ENCODE data around the gene GIPC2. TPM values are rescaled to one million over a fixed set of nuclear protein-coding genes. Genes with fewer than 3 reads are reported as not detected.
"Not testable (repeated sequence)": the region's sequence is repeated elsewhere in the genome, so short reads cannot be mapped to it uniquely, and the experiment has no call there.

The GIPC2 gene, protein sequence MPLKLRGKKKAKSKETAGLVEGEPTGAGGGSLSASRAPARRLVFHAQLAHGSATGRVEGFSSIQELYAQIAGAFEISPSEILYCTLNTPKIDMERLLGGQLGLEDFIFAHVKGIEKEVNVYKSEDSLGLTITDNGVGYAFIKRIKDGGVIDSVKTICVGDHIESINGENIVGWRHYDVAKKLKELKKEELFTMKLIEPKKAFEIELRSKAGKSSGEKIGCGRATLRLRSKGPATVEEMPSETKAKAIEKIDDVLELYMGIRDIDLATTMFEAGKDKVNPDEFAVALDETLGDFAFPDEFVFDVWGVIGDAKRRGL
- 4.4 TPM for total RNA-seq
- polyA plus RNA-seq, result 2.5 TPM

DNA sequence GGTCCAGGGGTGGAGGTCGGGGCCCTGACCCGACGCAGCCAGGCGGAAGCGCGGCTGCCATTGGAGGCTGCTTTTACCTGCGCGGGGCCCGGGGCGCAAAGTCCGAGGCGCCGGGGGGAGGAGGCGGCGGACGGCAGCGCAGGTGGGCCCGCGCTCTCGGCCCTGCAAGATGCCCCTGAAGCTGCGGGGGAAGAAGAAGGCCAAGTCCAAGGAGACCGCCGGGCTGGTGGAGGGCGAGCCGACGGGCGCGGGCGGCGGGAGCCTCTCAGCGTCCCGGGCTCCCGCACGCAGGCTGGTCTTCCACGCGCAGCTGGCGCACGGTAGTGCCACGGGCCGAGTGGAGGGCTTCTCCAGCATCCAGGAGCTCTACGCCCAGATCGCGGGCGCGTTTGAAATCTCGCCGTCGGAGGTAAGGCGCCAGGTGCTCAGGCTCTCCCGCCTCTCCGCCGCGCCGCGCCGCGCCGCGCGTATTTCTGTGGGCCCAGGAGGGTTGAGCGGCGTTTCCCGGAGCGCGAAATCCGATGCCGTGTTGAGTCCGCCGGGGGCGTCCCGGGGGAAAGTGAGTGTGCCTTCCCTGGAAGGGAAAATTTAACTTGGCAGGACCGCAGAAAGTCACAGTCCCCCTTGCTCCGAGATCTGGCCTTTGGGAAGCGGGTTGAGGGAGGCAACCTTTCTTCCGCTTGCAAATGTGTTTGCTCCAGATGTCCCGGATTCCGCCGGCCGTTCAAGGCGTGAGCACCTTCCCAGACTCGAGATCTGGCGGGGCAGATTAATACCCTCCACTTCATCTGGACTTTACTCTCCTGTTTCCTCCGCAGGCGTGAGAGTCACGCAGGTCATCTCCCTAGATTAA lies at the start of gene GIPC2:
TSS of gene GIPC2 (plus strand) at position 41 of the 853 bp plus-strand sequence. CDS start at position 170, 129 bp downstream.
- no peaks in the 10 kb centered on the region for H3K36me3 ChIP-seq (ENCODE audit: insufficient read depth)
- DNase-seq (ENCODE audit: extremely low spot score), result no peak
- 3% methylated on average over 85 of the region's 85 CpGs for WGBS
- H3K27ac ChIP-seq (ENCODE audit: low read depth), result no peak within 1 kb of the TSS
- H3K4me1 ChIP-seq (ENCODE audit: insufficient read depth), result no peaks in the 10 kb centered on the region
- H3K4me3 ChIP-seq (ENCODE audit: low read depth, low read length), result peak within 1 kb of the TSS; percentile 56

DNA sequence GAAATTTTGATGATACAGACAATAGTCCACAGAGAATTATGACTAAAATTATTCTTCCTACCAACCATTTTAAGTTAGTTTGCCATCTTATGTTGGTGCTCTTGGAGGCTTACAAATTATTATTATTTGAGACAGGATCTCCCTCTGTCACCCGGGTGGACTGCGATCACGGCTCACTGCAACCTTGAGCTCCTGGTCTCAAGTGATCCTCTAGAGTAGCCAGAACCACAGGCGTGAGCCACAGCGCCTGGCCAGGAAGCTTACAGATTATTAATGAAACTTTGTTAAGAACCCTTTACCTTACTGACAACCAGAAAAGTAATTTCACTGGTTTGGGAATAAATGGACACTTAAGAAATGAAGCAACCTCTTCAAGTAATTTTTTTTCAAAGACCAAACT lies 49.0 kb upstream of the GIPC2 start:
- Histone ChIP-seq H3K27ac (ENCODE audit: low read depth) (no peak overlapping the region), H3K4me1 (ENCODE audit: insufficient read depth) (no peaks in the 10 kb centered on the region), H3K36me3 (ENCODE audit: insufficient read depth) (no peaks in the 10 kb centered on the region), H3K4me3 (ENCODE audit: low read depth, low read length) (no peak overlapping the region)
- DNase-seq (ENCODE audit: extremely low spot score), result no peak
- WGBS, result 98% methylated on average over 5 of the region's 5 CpGs

DNA sequence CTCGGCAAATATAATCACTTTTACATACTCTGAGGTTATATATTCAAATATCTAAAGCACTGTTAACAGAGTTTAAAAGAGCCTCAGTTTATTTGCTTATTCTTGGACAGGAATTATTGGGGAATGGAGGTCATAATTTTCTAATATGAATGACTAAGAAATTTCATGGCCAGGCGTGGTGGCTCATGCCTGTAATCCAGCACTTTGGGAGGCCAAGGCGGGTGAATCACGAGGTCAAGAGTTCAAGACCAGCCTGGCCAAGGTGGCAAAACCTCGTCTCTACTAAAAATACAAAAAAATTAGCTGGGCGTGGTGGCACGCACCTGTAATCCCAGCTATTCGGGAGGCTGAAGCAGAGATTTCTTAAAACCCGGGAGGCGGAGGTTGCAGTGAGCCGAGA lies 45.2 kb upstream of the GIPC2 start:
- not testable (repeated sequence) for H3K27ac ChIP-seq (ENCODE audit: low read depth); H3K36me3 ChIP-seq (ENCODE audit: insufficient read depth)
- 90% methylated on average over 11 of the region's 11 CpGs for WGBS

DNA sequence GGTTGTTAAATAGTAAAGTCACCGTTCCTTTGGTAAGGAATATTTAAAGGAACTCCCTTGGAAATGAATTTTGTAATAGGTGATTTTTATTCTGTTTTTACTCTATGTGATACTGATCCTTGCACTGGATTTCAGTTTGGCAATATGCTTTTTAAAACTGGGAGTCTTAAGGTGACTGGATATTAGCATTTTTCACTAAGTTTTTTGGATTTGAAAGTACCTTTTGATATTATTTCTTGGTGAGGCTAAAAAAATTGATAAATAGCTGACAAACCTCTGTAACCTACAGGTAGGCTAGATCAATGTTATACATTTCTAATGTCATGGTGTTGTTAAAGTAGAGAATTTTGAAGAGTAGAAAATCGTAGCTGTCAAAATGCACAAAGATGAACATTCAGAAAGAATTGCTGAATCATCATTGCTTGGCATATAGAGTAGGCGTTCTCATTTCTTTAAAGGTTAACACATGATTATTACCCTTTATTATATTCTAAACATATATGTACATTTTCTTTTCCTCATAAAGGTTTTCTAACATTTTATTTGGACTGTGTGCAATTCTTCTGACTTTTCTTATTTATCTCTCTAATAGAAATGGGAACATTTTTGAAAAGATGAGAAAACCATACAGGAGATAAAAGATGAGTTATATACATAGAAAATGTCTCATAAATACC lies 42.6 kb upstream of the GIPC2 start:
- DNase-seq (ENCODE audit: extremely low spot score), result no peak
- Histone ChIP-seq H3K36me3 (ENCODE audit: insufficient read depth) (no peaks in the 10 kb centered on the region), H3K4me3 (ENCODE audit: low read depth, low read length) (no peak overlapping the region), H3K4me1 (ENCODE audit: insufficient read depth) (no peaks in the 10 kb centered on the region), H3K27ac (ENCODE audit: low read depth) (no peak overlapping the region)
- WGBS, result 58% methylated on average over 3 of the region's 3 CpGs

More for the DNA sequence above, 45.2 kb upstream of the GIPC2 start:
- DNase-seq (ENCODE audit: extremely low spot score); H3K4me3 ChIP-seq (ENCODE audit: low read depth, low read length); H3K4me1 ChIP-seq (ENCODE audit: insufficient read depth): not testable (repeated sequence)

DNA sequence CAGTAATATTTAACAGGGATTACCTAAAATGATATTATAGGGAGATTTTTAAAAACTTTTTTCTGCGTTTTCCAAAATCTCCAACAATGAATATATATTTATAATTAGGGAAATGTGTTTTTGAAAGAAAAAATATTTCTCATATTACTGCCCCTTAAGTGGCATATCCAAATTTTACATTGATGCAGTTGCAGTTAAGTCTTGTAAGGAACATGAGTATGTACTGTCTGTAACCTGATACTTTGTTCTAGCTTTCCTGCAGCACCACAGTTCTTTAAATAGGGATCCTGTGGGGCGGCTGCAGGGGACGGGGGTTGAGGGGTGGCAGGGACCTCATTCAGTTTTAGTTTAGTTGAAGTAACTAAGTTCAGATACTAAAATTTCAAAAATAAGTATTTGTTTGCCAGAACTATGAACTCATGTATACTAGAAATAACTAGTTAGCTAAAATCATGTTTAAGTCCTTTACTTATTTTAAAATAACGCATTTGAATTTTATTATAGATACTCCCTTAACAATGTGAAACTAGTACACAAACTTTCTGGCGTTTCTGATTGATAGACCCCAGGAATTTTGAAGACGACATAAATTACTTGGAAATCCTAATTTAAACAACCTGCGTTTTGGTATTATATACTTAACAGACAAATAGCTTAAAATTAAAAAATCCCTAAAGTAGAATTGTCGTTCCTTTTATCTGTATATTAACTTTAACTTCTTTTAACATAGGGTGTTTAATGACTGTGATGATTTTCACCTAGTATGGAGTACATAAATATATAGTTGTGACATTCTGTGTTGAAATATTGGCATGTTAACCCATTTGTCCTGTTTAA lies 41.7 kb upstream of the GIPC2 start:
- peak overlapping the region; percentile 59 for H3K4me3 ChIP-seq (ENCODE audit: low read depth, low read length)
- 5% methylated on average over 8 of the region's 8 CpGs for WGBS
- no peaks in the 10 kb centered on the region for H3K36me3 ChIP-seq (ENCODE audit: insufficient read depth)
- no peaks in the 10 kb centered on the region for H3K4me1 ChIP-seq (ENCODE audit: insufficient read depth)
- DNase-seq (ENCODE audit: extremely low spot score), result no peak
- H3K27ac ChIP-seq (ENCODE audit: low read depth), result peak overlapping the region; percentile 59

DNA sequence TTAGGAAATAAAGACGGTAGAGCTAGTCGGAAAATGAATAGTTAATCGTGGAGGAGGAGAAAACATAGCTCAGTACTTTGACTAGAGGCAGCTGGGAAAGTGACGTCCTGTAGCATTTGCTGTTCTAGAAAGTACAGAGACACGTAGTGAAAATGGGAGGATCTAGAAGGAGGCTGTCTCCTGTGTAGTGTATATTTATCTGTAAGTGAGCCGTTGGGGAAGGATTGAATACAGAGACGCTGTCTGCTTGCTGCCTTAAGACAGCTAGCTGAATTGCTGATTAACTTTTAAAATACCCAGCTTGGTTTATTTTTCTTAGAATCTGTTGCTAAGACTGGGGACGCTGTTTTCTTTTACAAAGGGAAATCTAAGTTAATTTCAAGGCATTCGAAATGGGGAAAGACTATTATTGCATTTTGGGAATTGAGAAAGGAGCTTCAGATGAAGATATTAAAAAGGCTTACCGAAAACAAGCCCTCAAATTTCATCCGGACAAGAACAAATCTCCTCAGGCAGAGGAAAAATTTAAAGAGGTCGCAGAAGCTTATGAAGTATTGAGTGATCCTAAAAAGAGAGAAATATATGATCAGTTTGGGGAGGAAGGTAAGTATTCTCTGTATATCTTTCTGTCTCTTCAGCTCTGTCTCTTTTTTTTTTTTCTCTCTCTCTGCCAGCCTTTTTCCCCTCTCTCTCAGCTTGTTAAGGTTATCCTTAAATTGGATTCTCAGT lies 40.9 kb upstream of the GIPC2 start, which contains the start of gene DNAJB4:
TSS of gene DNAJB4 (plus strand) at position 221 of the 729 bp plus-strand sequence. CDS start at position 393, 172 bp downstream.
- WGBS, result under 1% methylated on average over 12 of the region's 12 CpGs
- Histone ChIP-seq H3K4me3 (ENCODE audit: low read depth, low read length) (peak within 1 kb of the TSS; percentile 59), H3K36me3 (ENCODE audit: insufficient read depth) (no peaks in the 10 kb centered on the region), H3K27ac (ENCODE audit: low read depth) (peak within 1 kb of the TSS; percentile 59), H3K4me1 (ENCODE audit: insufficient read depth) (no peaks in the 10 kb centered on the region)
- DNase-seq (ENCODE audit: extremely low spot score), result peak; percentile 92

DNA sequence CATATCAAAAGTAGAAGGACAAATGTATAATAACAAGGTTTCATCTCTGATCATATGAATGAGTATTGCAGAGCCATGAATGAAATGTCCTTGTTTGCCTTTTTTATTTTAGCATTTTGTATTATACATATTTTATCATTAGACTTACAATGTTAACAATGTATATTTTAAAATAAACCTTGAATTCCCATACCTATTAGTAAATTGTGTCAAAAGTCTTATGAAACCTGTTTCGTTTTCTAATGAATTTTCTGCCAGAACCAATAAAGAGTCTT lies 40.4 kb upstream of the GIPC2 start:
- peak overlapping the region; percentile 59 for H3K4me3 ChIP-seq (ENCODE audit: low read depth, low read length)
- H3K4me1 ChIP-seq (ENCODE audit: insufficient read depth), result no peaks in the 10 kb centered on the region
- WGBS, result 2% methylated on average over 1 of the region's 1 CpG
- H3K36me3 ChIP-seq (ENCODE audit: insufficient read depth), result no peaks in the 10 kb centered on the region
- DNase-seq (ENCODE audit: extremely low spot score), result no peak
- peak overlapping the region; percentile 38 for H3K27ac ChIP-seq (ENCODE audit: low read depth)

DNA sequence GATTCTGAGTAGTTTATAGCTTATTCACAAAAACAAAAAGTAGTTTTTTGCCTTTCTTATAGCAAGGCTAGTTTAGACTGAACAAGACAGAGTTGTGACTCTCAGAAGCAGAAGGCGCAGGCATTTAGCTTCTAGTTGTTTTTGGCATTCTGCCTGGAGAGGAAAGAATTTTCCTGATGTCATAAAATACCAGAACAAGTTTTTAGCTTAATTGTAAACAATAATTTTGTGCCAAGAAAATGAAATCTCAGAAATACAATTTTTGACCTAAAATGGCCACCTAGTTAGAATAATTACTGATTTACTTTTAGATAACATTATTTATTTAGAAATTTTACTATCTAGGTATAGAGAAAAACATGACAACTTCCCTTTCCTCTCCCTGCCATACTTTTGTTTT lies 40.0 kb upstream of the GIPC2 start:
- Histone ChIP-seq H3K4me3 (ENCODE audit: low read depth, low read length) (peak overlapping the region; percentile 59), H3K36me3 (ENCODE audit: insufficient read depth) (no peaks in the 10 kb centered on the region), H3K4me1 (ENCODE audit: insufficient read depth) (no peaks in the 10 kb centered on the region), H3K27ac (ENCODE audit: low read depth) (no peak overlapping the region)
- WGBS, result 1% methylated on average over 1 of the region's 1 CpG
- DNase-seq (ENCODE audit: extremely low spot score), result peak; percentile 64

DNA sequence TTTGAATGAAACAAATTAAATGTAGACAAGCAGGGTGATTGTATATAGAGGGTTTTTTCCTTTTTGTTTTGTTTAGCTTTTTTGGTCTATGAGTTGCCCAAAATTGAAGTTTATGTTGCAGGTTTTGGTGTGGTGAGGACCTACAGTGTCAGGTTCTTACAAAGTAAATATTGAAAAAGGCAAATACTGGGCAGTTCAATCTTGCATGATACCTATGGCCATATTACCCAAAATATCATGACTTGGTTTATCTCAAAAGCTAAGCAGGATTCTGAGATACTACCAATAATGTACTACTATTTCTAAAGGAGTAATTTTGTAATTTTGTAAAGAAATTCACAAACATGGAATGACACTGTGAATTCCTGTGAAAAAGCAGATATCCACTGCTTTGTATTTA lies 39.2 kb upstream of the GIPC2 start:
- no peak overlapping the region for H3K4me3 ChIP-seq (ENCODE audit: low read depth, low read length)
- H3K4me1 ChIP-seq (ENCODE audit: insufficient read depth), result no peaks in the 10 kb centered on the region
- DNase-seq (ENCODE audit: extremely low spot score), result no peak
- H3K27ac ChIP-seq (ENCODE audit: low read depth), result no peak overlapping the region
- H3K36me3 ChIP-seq (ENCODE audit: insufficient read depth), result no peaks in the 10 kb centered on the region

DNA sequence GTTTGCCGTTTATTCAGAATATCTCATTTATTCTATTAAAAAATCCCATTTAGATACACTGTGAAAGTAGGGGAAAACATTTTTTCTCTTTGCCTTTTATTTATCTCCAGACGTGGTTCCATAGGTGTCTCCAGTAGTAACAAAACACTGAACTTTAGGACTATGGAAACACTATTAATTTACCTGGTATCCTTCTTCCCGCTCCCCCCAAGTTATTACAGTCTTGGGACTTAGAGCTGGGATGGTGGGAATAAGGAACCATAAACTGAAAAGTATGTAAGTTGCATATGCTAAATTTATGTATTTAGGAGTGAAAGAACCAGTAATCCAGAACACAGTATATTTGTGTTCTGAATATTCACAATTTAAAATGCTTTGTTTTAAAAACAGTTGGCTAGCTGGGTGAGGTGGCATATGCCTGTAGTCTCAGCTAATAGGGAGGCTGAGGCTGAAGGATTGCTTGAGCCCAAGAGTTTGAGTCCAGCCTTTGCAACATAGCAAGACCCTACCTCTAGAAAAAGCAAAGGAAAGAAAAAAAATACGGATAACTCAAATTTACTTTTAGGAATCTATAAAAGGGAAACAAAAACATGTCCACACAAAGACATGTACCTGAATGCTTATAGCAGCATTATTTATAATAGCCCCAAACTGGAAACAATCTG lies 38.0 kb upstream of the GIPC2 start:
- no peaks in the 10 kb centered on the region for H3K4me1 ChIP-seq (ENCODE audit: insufficient read depth)
- peak overlapping the region; percentile 18 for H3K4me3 ChIP-seq (ENCODE audit: low read depth, low read length)
- DNase-seq (ENCODE audit: extremely low spot score), result no peak
- H3K36me3 ChIP-seq (ENCODE audit: insufficient read depth), result no peaks in the 10 kb centered on the region
- no peak overlapping the region for H3K27ac ChIP-seq (ENCODE audit: low read depth)
- 78% methylated on average over 4 of the region's 4 CpGs for WGBS

DNA sequence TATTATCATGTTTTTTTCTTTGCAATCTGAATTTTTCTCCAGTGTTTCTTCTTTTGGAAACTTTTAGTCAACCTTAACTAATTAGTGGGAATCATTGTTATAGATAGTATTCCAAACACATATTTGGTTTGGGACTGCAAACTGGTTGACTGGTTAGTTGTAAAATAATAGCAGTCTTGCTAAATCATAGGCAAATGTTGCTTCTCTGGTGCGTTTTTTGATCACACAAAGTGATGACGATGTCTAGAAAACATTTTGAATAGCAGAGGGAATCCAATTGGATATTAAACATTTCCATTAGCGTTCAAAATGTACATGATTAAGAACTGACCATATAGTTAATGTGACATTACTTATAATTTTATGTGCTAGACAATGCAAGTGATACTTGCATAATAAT lies 36.5 kb upstream of the GIPC2 start:
- Histone ChIP-seq H3K4me3 (ENCODE audit: low read depth, low read length) (no peak overlapping the region), H3K27ac (ENCODE audit: low read depth) (no peak overlapping the region), H3K36me3 (ENCODE audit: insufficient read depth) (no peaks in the 10 kb centered on the region), H3K4me1 (ENCODE audit: insufficient read depth) (peaks cover 1% of the 10 kb centered on the region)
- DNase-seq (ENCODE audit: extremely low spot score), result no peak
- 88% methylated on average over 3 of the region's 3 CpGs for WGBS

DNA sequence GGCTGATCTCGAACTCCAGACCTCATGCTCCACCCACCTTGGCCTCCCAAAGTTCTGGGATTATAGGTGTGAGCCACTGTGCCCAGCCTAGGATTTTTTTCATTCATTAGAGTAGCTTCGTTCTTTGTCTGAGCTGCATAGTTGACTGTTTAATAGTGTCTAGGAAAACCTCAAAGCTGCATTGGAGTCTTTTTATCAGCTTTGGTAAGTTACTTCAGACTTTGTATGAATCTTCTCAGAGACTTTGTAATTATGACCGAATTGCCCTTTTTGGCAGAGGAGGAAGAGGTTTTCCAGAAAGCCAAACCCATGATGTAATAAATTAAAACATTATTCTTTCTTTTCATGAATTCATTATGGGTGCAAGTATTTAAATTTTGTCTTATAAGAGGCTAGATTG lies 35.9 kb upstream of the GIPC2 start:
- Histone ChIP-seq H3K4me1 (ENCODE audit: insufficient read depth) (peaks cover 1% of the 10 kb centered on the region), H3K27ac (ENCODE audit: low read depth) (no peak overlapping the region), H3K4me3 (ENCODE audit: low read depth, low read length) (no peak overlapping the region), H3K36me3 (ENCODE audit: insufficient read depth) (no peaks in the 10 kb centered on the region)
- 48% methylated on average over 3 of the region's 3 CpGs for WGBS
- no peak for DNase-seq (ENCODE audit: extremely low spot score)
